GM18861 (cell line): ENCODE results near the gene SOCS3.
"Not testable (repeated sequence)": the region's sequence is repeated elsewhere in the genome, so short reads cannot be mapped to it uniquely, and the experiment has no call there.

Source experiments
- ATAC-seq: cut with Tn5 transposase; IDR thresholded peaks from one replicate; pipeline ENCODE4 v1.9.1; 2021; ENCODE audit not compliant: unreplicated experiment

SOCS3 gene

DNA sequence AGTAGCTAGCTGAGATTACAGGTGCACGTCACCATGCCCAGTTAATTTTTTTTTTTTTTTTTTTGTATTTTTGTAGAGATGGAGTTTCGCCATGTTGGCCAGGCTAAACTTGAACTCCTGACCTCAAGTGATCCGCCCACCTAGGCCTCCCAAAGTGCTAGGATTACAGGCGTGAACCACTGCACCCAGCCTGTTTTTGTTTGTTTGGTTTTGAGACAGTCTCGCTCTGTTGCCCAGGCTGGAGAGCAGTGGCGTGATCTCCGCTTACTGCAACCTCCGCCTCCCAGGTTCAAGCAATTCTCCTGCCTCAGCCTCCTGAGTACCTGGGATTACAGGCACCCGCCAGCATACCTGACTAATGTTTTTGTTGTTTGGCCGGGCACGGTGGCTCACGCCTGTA, 28.5 kb downstream of the SOCS3 start:
- ATAC-seq: not testable (repeated sequence)

- no peak for ATAC-seq
Measured at GRCh38 chr17:78330570-78331224, 29.2 kb downstream of the SOCS3 start.

DNA sequence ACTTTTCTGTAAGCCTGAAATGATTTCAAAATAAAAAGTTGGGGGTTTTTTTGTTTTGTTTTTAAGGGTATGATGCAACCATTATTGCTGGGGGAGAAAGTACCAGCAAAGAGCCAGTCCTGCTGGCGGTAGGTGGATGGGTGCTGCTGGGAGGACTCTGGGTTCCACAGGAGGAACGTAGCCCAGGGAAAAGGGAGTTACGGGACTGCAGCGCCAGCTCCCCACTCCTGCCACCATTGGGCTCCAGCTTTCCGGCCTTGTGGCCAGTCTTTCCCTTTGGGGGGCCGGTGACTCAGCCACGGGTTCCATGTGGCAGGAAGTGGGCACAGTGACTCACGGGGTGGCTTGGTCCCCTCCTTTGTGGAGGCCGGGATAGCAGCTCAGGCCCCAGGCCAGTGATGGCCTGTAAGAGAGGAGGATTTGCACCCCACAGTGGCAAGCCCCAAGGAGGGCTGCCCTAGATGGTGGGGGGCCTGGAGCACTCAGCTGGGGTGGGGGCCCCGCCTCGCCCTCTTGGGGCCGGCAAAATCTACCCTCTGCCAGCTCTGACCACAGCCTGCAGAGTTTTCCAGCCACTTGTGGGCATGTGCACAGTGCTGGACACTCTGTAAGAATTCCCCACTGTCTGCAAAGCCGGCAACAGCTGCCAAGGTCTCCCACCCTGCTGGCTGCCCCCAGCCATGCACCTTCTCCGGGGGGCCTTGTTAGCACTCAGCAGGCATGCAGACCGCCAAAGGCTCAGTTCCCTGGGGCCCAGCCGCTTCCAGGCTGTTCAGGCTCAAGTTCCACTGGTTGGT, 30.4 kb downstream of the SOCS3 start:
- ATAC-seq: no peak

DNA sequence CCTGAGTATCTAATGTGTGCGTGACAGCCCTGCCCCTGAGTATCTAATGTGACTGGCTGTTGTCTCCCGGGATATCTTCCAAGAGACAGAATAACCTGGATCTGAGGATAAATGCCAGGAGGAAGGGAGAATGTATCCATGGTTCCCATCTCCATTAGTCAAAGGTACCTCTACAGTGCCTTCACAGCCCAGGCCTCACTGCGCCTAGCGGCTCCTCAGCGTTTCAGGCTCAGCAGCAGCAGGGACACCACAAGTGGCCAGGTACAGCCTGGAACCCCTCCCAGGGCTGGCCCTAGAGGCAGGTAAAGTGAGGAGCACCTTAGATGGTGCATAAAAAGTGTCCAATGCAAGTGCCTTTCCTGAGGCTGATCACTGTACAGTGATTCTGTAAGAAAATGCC, 32.0 kb downstream of the SOCS3 start:
- no peak for ATAC-seq

- no peak for ATAC-seq
Measured at GRCh38 chr17:78325076-78325687, 34.7 kb downstream of the SOCS3 start.

GRCh38 chr17:78324391-78325075, 35.3 kb downstream of the SOCS3 start:
- ATAC-seq: no peak

DNA sequence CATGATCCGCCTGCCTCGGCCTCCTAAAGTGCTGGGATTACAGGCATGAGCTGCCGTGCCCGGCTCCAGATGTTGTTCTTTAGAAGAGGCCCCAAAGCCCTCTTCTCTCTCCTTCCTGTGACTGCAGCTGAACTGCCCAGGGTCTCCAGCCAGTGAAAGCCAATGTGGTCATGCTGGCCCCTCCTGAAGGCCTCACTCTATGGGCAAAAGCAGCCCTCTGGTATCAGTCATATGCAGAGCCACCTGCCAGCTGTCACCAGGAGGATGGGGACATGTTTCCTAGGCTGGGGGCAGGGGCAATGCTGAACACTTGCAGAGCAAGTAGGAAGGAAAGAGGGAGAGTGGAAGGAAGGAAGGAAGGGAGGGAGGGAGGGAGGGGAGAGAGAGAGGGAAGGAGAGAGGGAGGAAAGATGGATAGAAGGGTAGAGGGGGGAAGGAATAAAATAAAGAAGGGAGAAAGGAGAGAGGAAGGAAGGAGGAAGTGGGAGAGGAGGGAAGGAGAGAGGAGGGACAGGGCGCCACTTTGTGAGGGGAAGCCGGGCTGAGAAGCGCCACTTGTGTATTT, 36.0 kb downstream of the SOCS3 start:
- no peak for ATAC-seq

DNA sequence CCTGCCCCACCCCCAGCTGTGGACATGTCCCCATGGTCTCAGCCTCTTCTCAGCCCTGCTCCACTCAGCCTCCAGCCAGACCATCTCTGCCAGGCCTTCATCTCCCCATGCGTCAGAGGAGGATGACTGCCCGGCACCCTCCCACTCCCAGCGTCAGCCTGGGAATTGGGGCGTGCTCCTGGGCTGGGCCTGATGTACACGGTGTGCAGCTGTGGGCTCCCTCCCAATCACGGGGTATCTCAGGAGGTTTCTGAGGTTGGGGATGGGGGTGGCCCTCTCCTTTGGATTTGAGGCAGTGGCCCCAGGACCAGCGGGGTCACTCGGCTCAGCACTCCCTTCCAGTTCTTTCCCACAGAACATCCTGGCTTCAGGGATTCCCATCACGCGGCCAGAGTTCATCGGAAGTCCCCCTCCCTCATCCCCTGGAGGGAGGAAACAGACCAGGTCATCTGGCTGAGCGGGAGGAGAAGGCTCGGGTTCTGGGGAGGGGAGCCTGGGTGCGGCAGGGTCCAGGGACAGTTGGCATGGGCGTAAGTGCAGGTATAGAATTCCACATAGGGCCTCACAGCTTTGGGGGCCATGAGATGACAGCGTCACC, 36.9 kb downstream of the SOCS3 start:
- no peak for ATAC-seq

GRCh38 chr17:78322327-78322857, 37.5 kb downstream of the SOCS3 start:
- ATAC-seq: no peak

- no peak for ATAC-seq
Measured at GRCh38 chr17:78318843-78319242, 41.0 kb downstream of the SOCS3 start.

DNA sequence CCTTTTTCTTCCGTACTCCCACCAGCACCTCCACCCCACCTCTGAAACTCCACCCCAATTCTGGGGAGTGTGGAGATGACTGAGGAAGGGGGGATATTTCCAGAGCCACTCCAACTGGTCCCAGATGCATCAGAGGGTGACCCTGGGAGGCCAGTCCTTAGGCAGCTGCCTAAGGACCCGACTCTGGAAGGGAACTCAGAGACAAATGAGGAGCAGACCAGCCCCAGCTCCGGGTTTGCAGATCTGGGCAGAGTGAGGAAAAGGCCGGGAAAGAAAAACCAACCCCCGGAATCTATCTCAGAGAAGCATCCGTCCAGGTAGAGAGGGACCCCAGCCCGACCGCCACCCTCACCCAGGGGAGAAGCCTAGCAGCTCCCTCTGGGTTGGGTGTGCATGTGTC, 41.5 kb downstream of the SOCS3 start:
- no peak for ATAC-seq

GRCh38 chr17:78317794-78318400, 42.0 kb downstream of the SOCS3 start:
- no peak for ATAC-seq

DNA sequence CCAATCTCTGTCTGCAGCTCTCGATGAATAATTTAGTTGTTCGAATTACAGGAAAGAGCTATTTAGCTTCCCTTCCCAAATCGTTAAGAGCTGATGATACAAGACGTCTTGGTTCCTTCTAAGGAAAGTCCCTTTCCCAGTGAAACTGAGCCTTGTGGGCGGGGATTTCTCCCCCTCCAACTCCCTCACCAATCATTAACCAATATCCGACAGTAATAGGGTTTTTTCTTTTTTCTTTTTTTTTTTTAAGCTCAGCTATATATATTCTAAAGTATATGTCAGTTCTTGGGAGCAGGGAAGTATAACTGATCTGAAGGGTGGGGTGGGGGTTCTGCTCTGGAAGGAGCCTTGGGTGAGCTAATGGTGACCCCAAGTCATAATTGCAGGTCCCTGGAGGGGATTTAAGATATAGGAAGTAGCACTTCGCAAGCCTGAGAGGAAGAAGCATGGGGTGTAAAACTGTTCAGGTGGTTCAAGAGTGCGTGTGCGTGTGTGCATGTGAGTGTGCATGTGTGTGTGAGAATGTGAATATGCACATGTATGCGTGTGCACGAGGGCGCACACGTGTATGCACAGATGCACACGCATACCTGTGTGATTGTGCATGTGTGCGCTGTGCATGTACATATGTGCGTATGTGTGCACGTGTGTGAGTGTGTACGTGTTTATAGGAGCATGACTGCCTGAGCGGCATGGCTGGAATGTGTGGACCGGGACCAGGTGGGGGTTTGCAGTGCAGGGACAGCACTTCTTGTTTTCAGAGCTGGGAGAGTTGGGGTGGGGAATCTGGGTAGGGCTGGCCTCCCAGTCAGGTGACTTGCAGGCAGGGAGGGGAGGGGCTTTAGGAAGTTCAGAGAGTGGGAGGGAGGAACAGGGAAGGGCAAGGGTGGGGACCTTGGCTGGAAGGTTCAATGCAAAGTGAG, 42.7 kb downstream of the SOCS3 start:
- ATAC-seq: no peak

GRCh38 chr17:78316115-78316866, 43.6 kb downstream of the SOCS3 start:
- ATAC-seq: no peak

GRCh38 chr17:78315355-78316114, 44.3 kb downstream of the SOCS3 start:
- no peak for ATAC-seq

DNA sequence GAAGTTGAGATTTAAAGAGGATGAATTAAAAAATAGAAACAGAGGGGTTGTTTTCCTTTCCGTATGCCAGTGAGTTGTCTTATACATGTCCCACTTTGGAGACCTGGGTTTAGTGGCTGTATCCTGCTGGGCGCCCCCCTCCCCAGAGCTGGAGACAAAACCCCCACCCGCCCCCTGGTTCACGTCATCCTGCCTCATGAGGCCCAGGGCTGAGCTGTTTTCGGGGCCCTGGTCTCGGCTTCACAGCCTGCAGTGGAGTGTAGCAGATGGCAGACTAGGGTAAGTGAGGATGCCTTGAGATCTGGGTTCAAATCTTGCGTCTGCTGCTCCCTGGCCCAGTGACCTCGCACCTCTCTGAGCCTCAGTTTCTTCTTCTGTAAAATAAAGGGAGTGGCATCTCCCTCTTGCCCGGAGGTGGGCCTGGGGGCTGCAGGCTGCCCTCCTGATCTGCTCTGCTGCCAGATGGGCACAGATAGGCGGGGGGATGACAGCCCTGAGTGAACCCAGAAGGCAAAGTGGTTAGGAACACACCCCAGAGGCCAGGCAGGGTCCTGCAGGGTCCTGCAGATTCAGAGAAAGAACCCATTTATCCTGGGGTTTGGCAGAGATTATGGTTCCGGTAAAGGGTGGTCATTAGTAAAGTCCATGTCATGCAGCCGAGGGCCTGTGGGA, 45.1 kb downstream of the SOCS3 start:
- no peak for ATAC-seq
